H1 (cell line): ENCODE measurements around the gene TCF7. TPM values are rescaled to one million over a fixed set of nuclear protein-coding genes. Genes with fewer than 3 reads are reported as not detected.

Experiments
- CTCF ChIP-seq, 3 experiments: IDR thresholded peaks; 1 replicate in 2 of 3; 2 replicates in 1 of 3; pipeline versions ENCODE4 v1.5.1 to v1.6.1; 2011; ENCODE audit warnings: low read length in 3 of 3, mild to moderate bottlenecking in 3 of 3, inconsistent platforms in 2 of 3, low read depth in 1 of 3, moderate library complexity in 1 of 3; ENCODE audit not compliant: insufficient read depth in 1 of 3; ENCODE audit errors: control extremely low read depth in 1 of 3
- E2F6 ChIP-seq: IDR thresholded peaks from 2 replicates; pipeline ENCODE4 v1.6.1; 2012; ENCODE audit warnings: inconsistent platforms
- polyA plus RNA-seq, 7 experiments: library from polyadenylated mRNA; depleted of rRNA in 3 of 7; stranded (reverse) in 5 of 7; unstranded in 2 of 7; fragments of >200 nt in 5 of 7; fragments of 200-250 nt in 2 of 7; gene quantifications; 1 replicate in 5 of 7; 2 replicates in 1 of 7; 4 replicates in 1 of 7; pipeline versions ENCODE4 v1.2.1 to v1.2.3, GENCODE V29; 2011 to 2013; ENCODE audit warnings: missing spikeins in 2 of 7, mixed read lengths in 2 of 7
- total RNA-seq: library from RNA; stranded (reverse); fragmentation: NEBNext Ultra II Directional; extraction: Animal tissue kit (Norgen Biotek cat#: 25700); gene quantifications from 2 replicates; pipeline ENCODE4 v1.2.1, GENCODE V29; 2021

Gene TCF7
- total and polyA plus RNA-seq, 2 of the 8 experiments (the other 6 are each of a cell fraction or from before 2014, with no cell fraction given) = 4.7 to 8.5 TPM

GRCh38 chr5:134095293-134095692 lies 19.2 kb upstream of the TCF7 start (continued):
- TF ChIP-seq E2F6 = no peak
- no peak for TF ChIP-seq CTCF (IDR thresholded peaks at IDR 0.05; ENCODE audit: control extremely low read depth in 1 of 3, insufficient read depth in 1 of 3, low read depth in 1 of 3, low read length in 3 of 3)
